HFF-Myc (cell line): Measurements from ENCODE around the gene TLR8.

Experiments
- DNase-seq: peaks from one replicate; pipeline ENCODE4 v3.0.0-alpha.2; 2011; ENCODE audit warnings: low read depth; ENCODE audit errors: extremely low read depth
- H3K4me3 ChIP-seq: replicated peaks from 2 replicates; pipeline ENCODE4 v1.5.1; 2011; ENCODE audit warnings: low read depth, mild to moderate bottlenecking, control low read depth, low read length
- TF ChIP-seq, protein P1 (sequence below): IDR thresholded peaks from 2 replicates; pipeline ENCODE4 v1.5.1; 2012; ENCODE audit warnings: mild to moderate bottlenecking, low read depth, low read length, control low read depth; ENCODE audit errors: missing control alignments

The TLR8 gene

DNA sequence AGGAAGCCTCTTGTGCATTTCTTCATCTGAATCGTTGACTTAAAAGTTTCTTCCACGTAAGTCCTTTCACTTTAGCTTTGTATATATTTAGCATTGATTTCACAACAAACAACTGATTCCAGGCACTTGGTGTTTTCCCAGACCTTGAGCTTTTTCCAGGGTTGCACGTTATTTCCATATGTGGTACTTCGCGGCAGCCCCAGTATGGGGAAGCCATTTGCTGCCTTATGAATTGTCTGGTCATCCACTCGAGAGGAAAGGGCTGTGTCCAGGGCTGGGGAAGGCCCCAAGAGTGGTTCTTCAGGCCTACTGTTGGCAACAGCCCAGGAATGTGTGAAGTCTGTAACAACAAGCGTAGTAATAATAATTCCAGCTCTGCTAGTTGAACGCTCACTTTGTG, 2.8 kb upstream of the TLR8 start:
- TF ChIP-seq, protein P1, sequence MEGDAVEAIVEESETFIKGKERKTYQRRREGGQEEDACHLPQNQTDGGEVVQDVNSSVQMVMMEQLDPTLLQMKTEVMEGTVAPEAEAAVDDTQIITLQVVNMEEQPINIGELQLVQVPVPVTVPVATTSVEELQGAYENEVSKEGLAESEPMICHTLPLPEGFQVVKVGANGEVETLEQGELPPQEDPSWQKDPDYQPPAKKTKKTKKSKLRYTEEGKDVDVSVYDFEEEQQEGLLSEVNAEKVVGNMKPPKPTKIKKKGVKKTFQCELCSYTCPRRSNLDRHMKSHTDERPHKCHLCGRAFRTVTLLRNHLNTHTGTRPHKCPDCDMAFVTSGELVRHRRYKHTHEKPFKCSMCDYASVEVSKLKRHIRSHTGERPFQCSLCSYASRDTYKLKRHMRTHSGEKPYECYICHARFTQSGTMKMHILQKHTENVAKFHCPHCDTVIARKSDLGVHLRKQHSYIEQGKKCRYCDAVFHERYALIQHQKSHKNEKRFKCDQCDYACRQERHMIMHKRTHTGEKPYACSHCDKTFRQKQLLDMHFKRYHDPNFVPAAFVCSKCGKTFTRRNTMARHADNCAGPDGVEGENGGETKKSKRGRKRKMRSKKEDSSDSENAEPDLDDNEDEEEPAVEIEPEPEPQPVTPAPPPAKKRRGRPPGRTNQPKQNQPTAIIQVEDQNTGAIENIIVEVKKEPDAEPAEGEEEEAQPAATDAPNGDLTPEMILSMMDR, result no peak
- H3K4me3 ChIP-seq, result no peak overlapping the region
- DNase-seq, result peak; percentile 29

DNA sequence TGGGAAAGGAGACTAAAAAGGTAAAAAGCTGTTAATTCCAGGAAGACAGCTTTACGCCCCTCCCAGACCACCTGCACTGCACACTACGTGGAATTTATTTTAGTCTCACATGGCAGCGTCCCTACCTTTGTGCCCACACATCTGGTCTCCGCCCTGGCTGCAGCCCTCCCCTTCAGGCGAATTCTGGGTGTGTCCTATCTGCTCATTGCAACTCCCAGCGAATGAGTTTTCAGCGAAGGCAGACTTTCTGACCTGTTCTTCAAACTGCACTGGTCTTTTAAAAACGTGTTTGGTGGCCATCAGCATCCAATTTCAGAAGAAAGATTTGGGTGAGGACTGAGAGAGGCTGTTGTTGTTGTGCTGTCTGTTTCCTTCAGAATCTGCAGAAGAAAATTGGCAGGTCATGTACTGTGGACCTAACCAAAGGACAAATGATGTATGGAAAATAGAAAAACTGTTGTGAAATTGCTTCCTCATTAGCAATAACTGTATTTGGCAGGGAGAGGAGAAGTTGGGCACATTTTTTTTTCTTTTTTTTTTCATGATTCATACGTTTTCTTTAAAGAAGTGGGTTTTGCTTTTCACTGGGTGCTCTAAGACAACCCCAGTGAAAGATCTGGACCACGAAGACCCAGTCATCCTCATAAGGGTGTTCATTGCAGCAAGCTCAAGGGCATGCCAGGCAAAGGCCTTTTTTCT, 4.2 kb downstream of the TLR8 start:
- TF ChIP-seq, protein P1, result no peak
- no peak overlapping the region for H3K4me3 ChIP-seq
- no peak for DNase-seq

DNA sequence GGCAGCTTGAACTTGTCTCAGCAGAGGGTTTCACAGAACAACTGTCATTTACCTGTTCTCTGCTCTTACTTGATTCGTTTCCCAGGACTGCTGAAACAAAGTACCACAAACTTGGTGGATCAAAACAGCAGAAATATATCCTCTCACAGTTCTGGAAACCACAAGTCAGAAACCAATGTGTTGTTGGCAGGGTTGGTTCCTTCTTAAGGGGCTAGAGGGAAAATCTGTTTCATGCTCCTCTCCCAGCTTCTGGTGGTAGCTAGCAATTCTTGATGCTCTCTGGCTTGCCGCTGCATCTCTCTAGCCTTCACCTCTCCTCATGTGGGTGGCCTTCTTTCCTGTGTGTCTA, 4.7 kb downstream of the TLR8 start:
- no peak overlapping the region for H3K4me3 ChIP-seq
- DNase-seq, result no peak
- TF ChIP-seq, protein P1, result no peak

DNA sequence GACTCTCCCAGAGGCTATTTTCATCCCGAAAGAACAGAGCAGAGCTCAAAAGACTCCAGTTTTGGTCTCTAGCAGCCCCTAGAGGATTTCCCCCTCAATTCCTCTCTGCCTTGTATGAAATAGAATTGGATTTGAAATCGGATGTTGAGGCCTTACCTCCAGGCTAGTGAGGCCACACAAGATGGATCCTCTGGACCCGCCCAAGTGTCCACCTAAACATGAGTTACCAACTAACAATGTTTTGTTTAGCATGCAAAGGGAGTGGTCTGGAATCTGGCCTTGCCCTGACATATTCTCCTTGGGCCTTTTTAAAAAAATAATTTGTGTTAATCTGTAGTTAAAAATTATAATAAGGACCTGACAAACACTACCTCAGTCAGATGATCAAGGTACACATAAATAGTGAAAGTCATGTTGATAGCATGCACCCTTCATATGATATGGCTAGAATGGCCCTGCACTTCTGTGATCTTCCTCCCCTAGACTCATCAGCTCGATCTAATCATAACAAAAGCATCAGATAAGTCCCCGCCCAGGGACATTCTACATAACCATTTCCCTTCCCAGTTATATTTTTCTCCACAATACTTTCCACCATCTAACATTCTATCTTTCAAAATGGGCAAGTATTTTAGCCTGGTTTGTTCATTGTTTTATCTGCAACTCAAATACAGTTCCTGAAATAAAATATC, 6.5 kb downstream of the TLR8 start:
- DNase-seq, result no peak
- TF ChIP-seq, protein P1, result no peak
- H3K4me3 ChIP-seq, result no peak overlapping the region

DNA sequence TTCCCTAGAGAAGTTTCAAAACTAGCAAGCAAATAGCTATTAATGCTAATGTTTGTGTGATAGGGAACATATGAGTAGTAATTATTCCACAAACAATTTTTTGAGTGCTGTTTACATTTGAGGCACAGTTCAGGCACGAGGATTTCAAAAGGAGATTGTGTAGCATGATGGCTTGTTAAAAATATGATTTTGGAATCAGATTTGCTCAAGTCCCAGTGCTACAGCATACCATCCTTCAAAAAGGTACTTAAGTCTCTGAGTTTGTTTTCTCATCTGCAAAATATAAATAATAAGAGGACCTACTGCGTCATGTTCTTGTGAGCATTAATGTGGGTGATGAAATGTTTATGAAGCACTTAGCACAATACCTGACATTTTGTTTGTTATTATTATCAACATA, 11.3 kb downstream of the TLR8 start:
- DNase-seq, result no peak
- TF ChIP-seq, protein P1, result no peak
- no peak overlapping the region for H3K4me3 ChIP-seq

DNA sequence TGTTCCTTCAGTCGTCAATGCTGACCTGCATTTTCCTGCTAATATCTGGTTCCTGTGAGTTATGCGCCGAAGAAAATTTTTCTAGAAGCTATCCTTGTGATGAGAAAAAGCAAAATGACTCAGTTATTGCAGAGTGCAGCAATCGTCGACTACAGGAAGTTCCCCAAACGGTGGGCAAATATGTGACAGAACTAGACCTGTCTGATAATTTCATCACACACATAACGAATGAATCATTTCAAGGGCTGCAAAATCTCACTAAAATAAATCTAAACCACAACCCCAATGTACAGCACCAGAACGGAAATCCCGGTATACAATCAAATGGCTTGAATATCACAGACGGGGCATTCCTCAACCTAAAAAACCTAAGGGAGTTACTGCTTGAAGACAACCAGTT, 12.6 kb downstream of the TLR8 start:
- no peak for DNase-seq
- TF ChIP-seq, protein P1, result no peak

More for the DNA sequence above, 12.6 kb downstream of the TLR8 start:
- H3K4me3 ChIP-seq, result no peak overlapping the region
